Loucy (cell line): ENCODE data around the gene ZBTB8A.
"Not testable (repeated sequence)": the region's sequence is repeated elsewhere in the genome, so short reads cannot be mapped to it uniquely, and the experiment has no call there.

Source experiments
- H2AFZ ChIP-seq: fragments of 200-600 bp; sonication (generic); 2 replicates; pipeline ENCODE4 v1.6.0; 2016; ENCODE audit warnings: antibody characterized with exemption, mild to moderate bottlenecking, low read length, moderate library complexity
- H3F3A ChIP-seq: fragments of 200-600 bp; 2 replicates; pipeline ENCODE4 v1.6.0; 2016; ENCODE audit warnings: antibody characterized with exemption, low read depth, mild to moderate bottlenecking
- H3K27me3 ChIP-seq: fragments of 200-600 bp; sonication (generic); 2 replicates; pipeline ENCODE4 v1.6.1; 2014; ENCODE audit warnings: low read length, mild to moderate bottlenecking; ENCODE audit not compliant: insufficient read depth, poor library complexity, severe bottlenecking
- H3K36me3 ChIP-seq: fragments of 200-600 bp; sonication (generic); 2 replicates; pipeline ENCODE4 v1.6.1; 2016; ENCODE audit warnings: low read length; ENCODE audit not compliant: insufficient read depth
- H3K4me1 ChIP-seq: fragments of 200-600 bp; sonication (generic); 2 replicates; pipeline ENCODE4 v1.5.1; 2014; ENCODE audit warnings: low read length, mild to moderate bottlenecking; ENCODE audit not compliant: insufficient read depth, poor library complexity, severe bottlenecking
- H3K4me2 ChIP-seq: fragments of 200-600 bp; sonication (generic); 2 replicates; pipeline ENCODE4 v1.6.0; 2014; ENCODE audit warnings: antibody characterized with exemption, low read length, low read depth, mild to moderate bottlenecking; ENCODE audit not compliant: poor library complexity, severe bottlenecking
- H3K4me3 ChIP-seq: fragments of 200-600 bp; sonication (generic); 2 replicates; pipeline ENCODE4 v1.5.1; 2014; ENCODE audit warnings: low read length, mild to moderate bottlenecking, mixed read lengths; ENCODE audit not compliant: poor library complexity, severe bottlenecking
- H3K79me2 ChIP-seq: fragments of 200-600 bp; sonication (generic); 2 replicates; pipeline ENCODE4 v1.6.1; 2014; ENCODE audit warnings: low read length; ENCODE audit not compliant: insufficient read depth
- H3K9ac ChIP-seq: fragments of 200-600 bp; sonication (generic); 2 replicates; pipeline ENCODE4 v1.6.0; 2014; ENCODE audit warnings: mild to moderate bottlenecking, low read depth, low read length, moderate library complexity; ENCODE audit not compliant: poor library complexity, severe bottlenecking
- H3K9me2 ChIP-seq: fragments of 200-600 bp; sonication (generic); replicated peaks from 2 replicates; pipeline ENCODE4 v1.6.1; 2016; ENCODE audit warnings: low read depth, low read length, mixed read lengths
- H3K9me3 ChIP-seq: fragments of 200-600 bp; sonication (generic); 2 replicates; pipeline ENCODE4 v1.6.1; 2014; ENCODE audit warnings: mild to moderate bottlenecking, antibody characterized with exemption, low read length, low read depth; ENCODE audit not compliant: insufficient read depth
- H4K20me1 ChIP-seq: fragments of 200-600 bp; sonication (generic); 2 replicates; pipeline ENCODE4 v1.6.0; 2014; ENCODE audit warnings: antibody characterized with exemption, low read length, mild to moderate bottlenecking; ENCODE audit not compliant: insufficient read depth, poor library complexity, severe bottlenecking
- CTCF ChIP-seq: fragments of 200-600 bp; sonication (generic); conservative IDR thresholded peaks from 2 replicates; pipeline ENCODE4 v1.5.1; 2014; ENCODE audit warnings: mild to moderate bottlenecking, antibody characterized with exemption, low read length
- EZH2phosphoT487 ChIP-seq: fragments of 200-600 bp; IDR thresholded peaks from 2 replicates; pipeline ENCODE4 v1.6.1; 2018; ENCODE audit warnings: antibody characterized with exemption, mild to moderate bottlenecking, moderate library complexity, borderline replicate concordance

ZBTB8A gene

GRCh38 chr1:32546611-32547010 is 7.4 kb downstream of the ZBTB8A start:
- Histone ChIP-seq H3F3A (no peaks in the 10 kb centered on the region), H4K20me1 (no peaks in the 10 kb centered on the region), H3K9me3 (no peaks in the 10 kb centered on the region), H2AFZ (no peak overlapping the region), H3K79me2 (peaks cover 78% of the 10 kb centered on the region), H3K9ac (no peak overlapping the region), H3K4me2 (no peak overlapping the region), H3K4me1 (peaks cover 14% of the 10 kb centered on the region), H3K9me2 (no peaks in the 10 kb centered on the region), H3K4me3 (no peak overlapping the region), H3K36me3 (no peaks in the 10 kb centered on the region), H3K27me3 (no peaks in the 10 kb centered on the region)
- TF ChIP-seq CTCF (no peak), EZH2phosphoT487 (no peak)

- Histone ChIP-seq H3K9ac (no peak overlapping the region), H3K79me2 (peaks cover 61% of the 10 kb centered on the region), H3K27me3 (no peaks in the 10 kb centered on the region), H4K20me1 (no peaks in the 10 kb centered on the region), H3K4me1 (peaks cover 9% of the 10 kb centered on the region), H2AFZ (no peak overlapping the region), H3K9me2 (no peaks in the 10 kb centered on the region), H3F3A (no peaks in the 10 kb centered on the region), H3K4me2 (no peak overlapping the region), H3K36me3 (peaks cover 1% of the 10 kb centered on the region; the same call in 1 of the 2 replicates), H3K4me3 (no peak overlapping the region), H3K9me3 (no peaks in the 10 kb centered on the region)
- TF ChIP-seq EZH2phosphoT487 (no peak), CTCF (no peak)
Measured at GRCh38 chr1:32549616-32550015, 10.4 kb downstream of the ZBTB8A start.

GRCh38 chr1:32554288-32554687 is 15.1 kb downstream of the ZBTB8A start:
- TF ChIP-seq EZH2phosphoT487 (no peak), CTCF (no peak)
- no peak overlapping the region for H3K9ac ChIP-seq
- H3K79me2 ChIP-seq, result peaks cover 30% of the 10 kb centered on the region; the same call in 1 of the 2 replicates
- H3K4me1 ChIP-seq, result peaks cover 15% of the 10 kb centered on the region
- no peaks in the 10 kb centered on the region for H3K9me3 ChIP-seq
- no peak overlapping the region for H2AFZ ChIP-seq
- H3K4me3 ChIP-seq, result no peak overlapping the region
- H3F3A ChIP-seq, result no peaks in the 10 kb centered on the region
- H3K27me3 ChIP-seq, result no peaks in the 10 kb centered on the region
- H3K9me2 ChIP-seq, result no peaks in the 10 kb centered on the region
- H3K4me2 ChIP-seq, result no peak overlapping the region
- H4K20me1 ChIP-seq, result no peaks in the 10 kb centered on the region
- peaks cover 15% of the 10 kb centered on the region; the same call in 1 of the 2 replicates for H3K36me3 ChIP-seq

GRCh38 chr1:32557035-32557434 is 17.8 kb downstream of the ZBTB8A start:
- Histone ChIP-seq H3K36me3 (peaks cover 33% of the 10 kb centered on the region; the same call in 1 of the 2 replicates), H3K4me1 (peaks cover 17% of the 10 kb centered on the region)
- H3K27me3 ChIP-seq, H4K20me1 ChIP-seq, H3K9me2 ChIP-seq, H3K79me2 ChIP-seq, H3K9ac ChIP-seq, H3F3A ChIP-seq, H3K9me3 ChIP-seq, H3K4me3 ChIP-seq, H2AFZ ChIP-seq, H3K4me2 ChIP-seq: not testable (repeated sequence)
